A204.1 (cell line): Measurements from ENCODE around the gene RELN.

ENCODE experiments used
- FAIRE-seq: peaks from 2 replicates; lab custom pipeline; 2012; peaks lifted over from hg19 to GRCh38; lab: Jason Lieb, UNC

The RELN gene

DNA sequence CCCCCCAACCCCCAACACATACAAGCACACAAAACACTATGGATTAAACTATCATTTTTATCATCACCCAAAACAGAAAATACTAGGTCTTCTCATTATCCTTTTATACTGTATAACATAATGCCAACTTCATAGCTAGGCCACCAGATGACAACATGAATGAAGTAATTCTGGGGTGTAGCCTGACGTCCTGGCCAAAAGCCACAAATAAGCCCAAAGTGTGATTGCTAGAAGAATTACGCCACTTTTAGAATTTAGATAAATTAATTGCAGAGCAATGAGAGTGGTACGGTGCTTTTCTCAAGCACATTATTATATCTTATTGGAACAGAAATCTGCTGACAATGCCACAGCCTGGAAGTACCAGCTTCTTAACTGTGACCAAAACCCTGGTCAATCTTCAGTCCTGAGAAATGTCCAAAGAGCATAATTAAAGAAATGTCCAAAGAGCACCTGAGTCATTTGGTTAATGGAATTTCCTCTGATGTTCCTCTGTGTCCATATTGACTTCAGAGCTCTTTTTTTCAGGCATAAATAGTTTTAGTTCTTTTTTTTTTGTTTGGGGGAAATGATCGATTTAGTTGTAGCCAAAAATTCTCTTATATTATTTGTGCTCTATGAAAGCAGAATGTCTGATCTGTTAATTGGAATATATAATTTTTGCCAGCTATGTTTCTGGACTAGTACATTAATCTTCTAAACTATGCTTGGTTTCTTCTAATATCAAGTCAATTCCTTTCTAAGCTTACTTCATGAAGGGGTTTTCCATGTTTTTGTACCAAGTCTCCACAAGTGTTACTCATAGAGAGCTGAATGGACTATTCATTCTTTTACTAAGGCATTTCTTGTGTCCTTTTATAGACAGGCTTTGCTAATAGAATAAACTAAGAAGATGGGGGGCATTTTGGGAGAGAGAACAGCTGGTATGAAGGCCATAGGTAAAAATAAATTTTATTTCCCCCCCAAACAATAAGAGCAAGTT is 310.0 kb downstream of the RELN start:
- FAIRE-seq, result no peak

DNA sequence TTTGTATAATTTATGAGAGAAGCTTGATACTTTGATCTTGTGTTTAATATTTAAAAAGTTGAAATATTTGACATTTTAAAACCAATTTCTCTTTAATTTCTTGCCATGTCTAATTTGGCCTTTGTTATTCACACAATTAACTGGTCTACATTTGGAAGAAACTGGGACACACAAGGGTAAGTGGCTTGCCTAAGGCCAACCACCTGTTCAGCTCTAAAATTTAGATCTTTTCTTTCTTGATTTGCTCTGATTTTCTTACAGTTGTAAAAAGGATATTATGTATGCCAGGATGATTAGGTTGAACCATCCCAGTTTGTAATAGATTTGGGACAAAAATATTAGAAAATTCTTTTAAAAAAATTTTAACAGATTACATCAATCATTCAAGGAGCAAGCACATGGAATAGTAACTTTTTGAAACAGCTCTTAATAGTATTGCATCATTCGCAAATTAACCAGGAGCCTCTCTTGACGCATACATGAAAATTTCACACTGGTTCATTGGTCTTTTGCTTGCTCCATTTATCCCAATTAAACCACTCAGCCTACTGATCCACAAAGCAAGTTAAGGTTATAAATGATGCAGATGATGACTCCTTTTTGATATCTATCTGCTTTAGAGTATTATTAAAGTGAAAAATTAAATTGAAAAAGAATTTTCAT is 321.0 kb downstream of the RELN start:
- no peak for FAIRE-seq

DNA sequence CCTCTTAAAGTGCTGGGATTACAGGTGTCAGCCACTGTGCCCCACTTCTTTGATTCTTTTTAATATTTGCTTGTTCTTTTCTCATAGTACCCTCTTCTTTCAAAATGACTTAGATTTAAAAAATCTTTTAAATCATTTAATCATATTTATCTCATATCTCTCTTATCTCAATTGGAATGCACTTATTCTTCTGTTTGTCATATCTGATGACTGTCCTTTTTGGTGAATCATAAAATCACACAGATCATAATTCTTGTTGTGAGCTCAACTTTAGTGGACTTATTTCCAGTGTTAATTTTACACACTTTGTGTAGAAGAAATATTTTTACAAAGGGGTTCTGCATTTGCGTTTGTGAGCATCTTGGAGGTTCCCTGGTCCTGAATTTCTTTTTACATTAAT is 323.1 kb downstream of the RELN start:
- no peak for FAIRE-seq

DNA sequence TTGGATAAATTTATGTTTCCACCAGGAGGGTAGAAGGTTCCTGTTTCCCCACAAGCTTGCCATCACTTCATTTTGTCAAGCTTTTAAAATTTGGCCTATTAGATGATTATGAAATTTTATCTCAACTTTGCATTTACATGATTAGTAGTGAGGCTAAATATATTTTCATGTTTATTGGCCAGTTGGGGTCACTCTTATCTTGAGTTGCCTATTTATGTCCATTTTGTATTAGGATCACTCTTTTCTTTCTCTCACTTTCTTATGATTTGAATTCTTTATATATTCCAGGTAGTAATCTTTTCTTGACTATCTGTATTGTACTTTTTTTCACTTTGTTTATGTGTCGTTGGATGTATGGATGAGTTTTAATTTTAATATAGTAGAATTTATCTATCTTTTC is 324.9 kb downstream of the RELN start:
- no peak for FAIRE-seq

DNA sequence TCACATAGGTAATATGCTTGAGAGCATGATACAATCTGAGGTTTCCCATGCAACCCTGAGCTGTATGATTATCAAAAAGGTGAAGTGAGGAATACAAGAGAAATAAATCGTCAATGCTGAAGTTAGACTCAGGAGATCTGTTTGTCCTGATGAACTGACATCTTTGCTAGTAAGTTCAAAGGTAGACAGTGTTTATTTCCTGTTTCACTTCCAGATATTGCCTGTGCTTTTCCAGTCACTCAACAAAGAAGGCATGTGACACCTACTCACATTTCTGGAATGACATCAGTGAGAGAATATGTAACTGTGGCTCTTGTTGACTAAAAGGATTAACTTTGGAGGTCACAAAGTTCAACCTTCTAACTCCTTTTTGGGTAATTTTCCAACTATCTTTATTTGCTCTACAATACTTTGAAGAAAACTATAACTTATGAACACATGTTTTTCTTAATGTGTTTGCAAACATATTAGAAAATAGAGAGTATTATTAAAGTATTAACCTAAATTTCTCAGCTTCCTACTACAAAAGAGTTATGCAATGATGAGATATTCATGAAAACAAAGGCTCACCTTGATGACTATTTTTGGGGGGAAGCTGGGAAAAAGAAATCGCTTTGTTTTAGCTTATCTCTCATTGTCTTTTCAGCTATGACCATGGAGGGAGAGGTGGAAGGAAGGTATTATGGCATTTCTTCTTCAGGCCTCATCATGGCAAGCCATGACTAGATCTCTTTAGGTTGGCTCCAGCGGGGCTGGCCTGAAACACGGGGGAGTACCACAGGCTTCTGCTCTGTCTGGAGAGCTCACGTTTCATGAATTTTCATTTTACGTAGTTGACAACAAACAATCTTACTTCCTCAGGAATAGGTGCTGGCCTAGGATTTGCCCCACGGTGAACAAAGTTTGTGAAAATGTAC is 328.7 kb downstream of the RELN start:
- no peak for FAIRE-seq

DNA sequence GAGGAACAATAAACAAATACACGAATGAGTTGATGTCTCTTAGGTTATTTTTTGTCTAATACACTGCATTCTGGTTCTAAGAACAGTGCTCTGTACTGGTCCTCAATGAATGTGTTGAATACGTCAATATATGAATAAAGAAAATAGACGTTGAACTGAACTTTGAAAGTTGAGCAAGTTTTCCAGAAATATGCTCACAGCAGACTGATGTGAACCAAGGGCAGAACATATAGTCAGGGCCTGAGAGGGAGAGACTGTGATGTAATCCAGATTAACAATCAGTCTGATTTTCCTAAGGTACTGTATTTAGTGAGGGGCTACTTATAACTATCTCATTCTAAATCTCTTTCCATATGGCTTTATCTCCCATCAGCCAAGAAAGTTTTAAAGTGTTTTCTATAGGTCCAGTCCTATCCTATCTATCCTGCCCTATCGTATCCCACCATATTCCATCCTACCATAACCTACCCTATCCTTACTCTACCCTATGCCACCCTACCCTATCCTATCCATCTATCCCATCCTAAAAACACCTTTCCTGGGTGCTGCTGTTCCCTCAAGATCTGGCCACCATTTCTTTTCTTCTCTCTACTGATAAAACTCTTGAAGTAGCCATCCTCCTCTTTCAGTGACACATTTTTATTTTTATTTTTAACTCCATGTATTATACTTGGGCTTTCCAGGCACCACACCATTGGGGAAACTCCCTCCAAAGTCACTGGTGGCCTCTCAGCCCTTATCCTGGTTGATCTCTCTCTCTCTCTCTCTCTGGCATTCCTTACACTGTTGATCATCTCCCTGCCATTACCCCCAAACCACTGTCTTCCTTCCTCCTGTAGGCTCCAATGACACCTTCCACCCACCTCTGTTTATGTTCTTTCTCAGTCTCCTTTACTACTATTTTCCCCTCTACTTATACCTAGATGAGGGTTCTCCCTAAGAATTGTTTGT is 331.1 kb downstream of the RELN start:
- FAIRE-seq, result no peak

DNA sequence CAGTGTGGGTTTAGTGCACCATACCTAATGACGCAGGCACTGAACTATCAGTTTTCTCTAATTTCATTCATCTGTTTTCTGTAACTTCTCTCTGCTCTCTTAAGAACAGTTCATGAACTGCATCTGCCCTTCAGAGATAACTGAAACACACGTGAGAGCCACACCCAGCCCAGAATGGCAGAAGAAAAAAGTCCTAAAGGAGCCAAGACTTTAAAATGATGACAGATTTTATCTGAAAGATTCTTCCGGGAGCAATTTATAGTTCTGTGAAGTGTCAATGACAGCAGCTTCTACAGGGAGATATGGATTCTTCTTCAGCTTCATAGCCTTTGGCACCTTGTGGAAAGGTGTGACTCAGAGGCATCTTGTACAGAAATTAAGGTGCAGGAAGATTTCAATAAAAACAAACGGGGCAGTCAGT is 332.0 kb downstream of the RELN start:
- no peak for FAIRE-seq

DNA sequence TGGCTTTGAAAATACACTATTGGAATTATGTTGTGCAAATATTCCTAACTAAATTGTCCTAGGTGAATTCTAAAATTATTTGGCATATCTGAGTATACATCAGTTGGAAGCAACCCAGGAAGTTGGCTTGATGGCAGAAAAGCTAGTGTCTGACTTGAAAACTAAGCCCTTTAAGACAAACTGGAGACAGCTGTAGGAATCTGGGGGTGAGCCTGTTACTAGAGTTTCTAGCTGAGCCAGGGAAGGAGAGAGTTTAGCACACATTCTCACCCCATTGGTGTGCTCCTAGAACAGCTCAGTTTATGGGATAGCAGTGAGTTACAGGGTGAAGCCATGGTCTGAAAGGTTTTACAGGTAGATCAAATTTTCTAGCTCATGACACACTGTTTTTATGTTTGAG is 333.2 kb downstream of the RELN start:
- no peak for FAIRE-seq

DNA sequence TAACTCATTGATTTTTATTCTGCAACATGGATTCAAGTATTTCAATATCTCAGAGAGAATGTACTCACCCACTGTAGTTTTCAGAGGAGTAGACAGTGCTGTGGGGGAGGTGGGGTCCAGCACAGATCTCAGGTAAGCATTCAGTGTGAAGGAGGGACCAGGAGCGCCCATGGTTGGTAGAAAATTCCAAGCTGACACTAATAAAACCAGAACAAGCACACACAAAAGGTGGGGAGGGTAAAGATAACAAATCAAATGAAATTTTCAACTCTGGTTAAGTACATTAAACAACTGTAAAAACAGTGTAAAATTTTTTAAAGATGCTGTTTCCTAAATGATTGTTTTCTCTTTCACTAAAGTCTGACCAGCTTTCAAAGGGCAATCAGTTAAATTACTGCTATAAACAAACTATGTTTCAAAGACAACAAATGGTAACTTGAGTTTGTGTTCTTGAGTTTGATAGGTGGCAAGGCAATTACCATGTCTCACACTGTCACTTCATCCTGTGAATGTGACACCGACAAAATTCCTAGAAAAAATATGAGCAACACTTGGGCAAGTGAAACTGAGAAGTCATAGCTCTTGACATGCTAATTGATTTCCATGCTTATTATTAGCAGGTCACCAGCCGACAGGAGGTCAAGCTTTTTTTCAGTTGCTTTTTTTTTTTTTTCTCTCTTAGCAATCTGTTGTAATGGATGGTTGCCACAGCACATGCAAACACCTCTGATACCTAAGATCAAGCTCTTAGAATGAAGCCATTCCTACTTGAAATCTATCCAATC is 337.7 kb downstream of the RELN start:
- FAIRE-seq, result no peak

DNA sequence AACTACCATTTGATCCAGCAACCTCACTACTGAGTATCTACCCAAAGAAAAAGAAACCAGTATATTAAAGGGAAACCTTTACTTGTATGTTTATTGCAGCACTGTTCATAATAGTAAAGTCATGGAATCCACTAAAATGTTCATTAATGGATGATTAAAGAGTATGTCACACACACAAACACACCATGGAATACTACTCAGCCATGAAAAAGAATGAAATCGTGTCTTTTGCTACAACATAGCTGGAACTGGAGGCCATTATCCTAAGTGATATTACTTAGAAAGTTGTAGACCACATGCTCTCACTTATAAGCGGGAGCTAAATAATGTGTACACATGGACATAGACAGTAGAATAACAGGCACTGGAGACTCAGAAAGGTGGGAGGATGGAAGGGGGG is 340.4 kb downstream of the RELN start:
- FAIRE-seq, result no peak

DNA sequence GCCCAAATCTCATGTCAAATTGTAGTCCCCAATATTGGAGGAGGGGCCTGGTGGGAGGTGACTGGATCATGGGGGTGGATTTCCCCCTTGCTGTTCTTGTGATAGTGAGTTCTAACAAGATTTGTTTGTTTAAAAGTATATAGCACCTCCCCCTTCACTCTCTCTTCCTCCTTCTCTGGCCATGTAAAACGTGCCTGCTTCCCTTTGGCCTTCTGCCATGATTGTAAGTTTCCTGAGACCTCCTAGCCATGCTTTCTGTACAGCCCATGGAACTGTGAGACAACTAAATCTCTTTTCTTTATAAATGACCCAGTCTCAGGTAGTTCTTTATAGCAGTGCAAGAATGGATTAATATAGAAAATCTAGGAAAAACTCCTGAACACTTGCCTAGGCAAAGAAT is 341.3 kb downstream of the RELN start:
- no peak for FAIRE-seq

DNA sequence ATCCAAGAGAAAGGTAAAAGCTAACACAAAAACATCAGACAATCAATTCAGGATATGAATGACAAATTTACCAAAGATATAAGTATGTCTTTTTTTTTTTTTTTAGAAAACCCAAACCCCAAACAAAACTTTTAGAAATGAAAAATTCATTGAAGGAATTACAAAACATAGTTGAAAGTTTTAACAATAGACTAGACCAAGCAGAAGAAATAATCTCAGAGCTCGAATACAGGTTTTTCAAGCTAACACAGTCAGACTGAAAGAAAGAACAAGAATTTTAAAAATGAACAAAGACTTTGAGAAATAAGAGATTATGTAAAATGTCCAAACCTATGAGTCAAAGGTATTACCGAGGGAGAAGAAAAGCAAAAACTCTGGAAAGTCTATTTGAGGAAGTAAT is 345.1 kb downstream of the RELN start:
- FAIRE-seq, result no peak

DNA sequence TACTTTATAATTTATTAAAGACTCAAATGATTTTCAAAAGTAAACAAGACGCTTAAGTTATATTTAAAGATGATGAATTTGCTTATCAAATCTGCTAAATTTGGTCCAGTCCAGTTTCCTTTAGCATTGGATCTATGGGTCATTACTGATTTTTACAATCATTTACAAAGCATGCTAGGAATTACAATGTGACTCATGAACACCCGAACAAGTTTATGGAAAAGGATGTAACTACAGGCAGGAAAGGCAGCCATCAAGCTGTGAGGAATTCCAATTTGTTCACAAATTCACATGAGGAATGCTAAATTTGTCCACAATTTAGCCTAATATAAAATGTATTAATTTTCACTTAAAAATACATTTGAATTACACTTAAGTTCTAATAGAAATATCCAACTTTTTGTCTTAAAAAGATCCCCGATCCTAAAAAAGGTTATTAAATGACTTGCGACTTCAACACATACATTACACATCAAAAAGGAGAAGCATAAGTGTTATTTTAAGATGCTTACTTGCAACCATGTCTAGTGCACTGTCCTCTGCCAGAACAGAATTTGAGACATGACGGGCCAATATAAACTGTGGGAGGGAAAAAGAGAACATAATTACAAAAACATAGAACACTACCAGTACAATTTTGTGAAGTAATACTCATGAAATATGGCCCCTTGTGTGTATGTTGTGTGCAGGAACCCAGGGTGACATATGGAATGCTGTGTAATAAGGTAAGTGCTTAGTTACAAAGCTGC is 349.3 kb downstream of the RELN start:
- FAIRE-seq, result no peak

DNA sequence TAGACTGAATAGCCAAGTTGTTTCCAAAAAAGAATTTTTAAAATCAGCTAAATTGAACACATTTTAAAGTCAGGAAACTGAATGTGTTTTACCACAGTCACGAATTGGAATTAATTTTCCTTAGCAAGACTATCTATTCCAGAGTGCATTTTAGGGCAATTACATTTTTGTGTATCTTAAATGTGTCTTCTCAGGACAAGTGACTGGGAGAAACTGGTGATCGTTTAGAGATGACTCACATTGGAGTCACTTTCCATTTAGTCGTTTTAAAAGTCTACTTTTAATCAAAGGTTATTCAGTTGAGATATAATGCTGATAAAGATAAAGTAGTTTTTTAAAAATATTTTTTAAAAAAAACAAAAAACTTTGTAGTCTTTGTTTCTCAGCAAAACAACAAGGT is 351.7 kb downstream of the RELN start:
- FAIRE-seq, result no peak

DNA sequence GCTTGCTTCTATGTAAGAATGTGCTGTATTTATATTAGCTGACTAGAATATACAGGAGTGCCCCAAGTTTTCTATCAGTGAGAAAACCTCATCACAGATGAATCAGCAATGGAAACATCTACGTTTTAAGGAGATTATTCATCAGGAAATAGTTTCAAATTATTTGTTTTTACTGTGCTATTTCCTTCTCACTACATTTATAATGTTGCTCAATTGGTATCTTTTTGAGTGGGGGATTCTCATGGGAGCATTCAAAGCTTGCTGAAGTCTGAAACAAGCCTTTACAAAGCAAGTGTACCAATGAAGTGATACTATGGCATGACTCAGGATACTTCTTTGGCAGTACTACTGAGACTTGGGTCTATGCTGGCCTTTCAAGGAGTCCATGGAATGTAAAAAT is 352.4 kb downstream of the RELN start:
- FAIRE-seq, result no peak

DNA sequence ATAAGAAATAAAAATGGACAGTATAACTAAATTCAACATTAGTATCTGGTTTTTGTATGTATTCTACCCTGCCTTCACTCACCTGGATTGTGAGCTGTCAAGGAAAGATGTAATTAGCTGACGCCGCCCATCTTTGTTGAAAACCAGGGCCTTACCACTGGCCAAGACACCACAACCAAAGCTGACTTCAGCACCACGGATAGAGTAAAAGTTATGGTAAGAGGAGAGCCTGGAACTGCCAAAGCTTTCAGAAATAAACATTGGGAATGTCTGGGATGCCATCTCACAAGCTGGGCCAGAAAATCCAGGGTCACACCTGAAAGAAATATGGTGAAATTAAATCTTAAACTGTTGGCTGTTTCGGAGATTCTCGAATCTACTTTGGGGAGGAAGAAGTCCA is 353.3 kb downstream of the RELN start:
- no peak for FAIRE-seq

DNA sequence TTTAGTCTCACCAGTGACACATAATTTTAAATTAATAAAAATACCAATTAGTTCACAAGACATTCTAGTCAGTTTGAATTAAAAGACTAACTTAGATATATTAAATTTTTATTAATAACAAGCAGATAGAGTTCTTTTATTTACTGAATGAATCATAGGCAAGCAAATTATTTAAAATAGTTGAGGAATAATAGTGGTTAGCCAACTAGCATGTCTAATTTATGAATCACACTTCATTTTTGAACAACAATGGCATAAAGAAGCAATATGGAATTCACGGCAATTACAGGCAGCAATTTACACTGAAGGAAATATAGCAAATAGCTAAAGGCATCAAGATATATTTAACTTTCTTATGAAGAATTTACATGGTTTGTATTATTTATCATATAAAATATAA is 356.5 kb downstream of the RELN start:
- no peak for FAIRE-seq

DNA sequence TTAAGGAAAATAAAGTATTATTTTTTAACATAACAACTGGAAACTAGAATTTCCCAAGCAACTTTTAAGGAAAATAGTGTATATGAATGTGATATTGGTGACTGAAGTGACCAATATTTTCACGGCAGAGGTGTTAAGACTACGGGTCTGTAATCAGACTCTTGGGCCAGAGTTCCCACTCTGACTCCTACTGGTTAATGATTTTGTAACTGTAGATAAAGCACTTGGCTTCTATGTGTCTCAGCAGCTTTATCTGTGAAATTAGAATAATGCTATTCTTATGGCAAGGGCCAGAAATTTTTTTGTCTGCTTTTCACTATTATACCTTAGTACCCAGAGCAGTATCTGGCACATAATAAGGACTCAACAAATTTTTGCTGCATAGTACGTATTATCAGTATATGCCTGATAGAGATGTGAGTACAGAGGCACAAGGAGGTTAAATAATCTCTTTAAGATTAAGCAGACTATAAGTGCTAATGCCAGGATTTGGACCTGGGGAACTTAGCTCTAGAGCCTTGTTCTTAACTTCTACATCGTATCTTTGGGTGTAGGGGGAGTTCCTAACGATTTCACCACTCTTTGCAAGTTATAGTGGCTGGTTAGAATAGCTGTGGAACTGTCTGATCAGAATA is 357.3 kb downstream of the RELN start:
- no peak for FAIRE-seq

DNA sequence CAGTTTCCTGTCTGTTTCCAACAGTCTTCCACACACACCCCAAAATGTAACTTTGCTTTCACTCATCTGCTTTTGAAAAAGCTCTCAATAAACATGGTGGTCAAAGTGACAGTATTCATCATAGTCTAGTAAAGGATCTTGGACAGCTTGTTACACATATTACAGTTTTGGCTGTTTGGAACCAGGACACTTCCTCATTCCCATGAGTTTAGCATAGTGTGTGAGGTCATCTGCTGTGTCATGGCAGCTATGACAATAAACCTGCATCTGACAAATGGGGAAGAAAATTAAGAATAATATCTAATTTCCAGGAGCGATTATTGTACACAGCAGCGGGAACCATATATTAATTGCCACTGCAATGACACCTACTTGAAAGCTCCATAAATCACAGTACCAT is 359.1 kb downstream of the RELN start:
- no peak for FAIRE-seq
